Activated CD4-positive, alpha-beta T cell treated with anti-CD3 and anti-CD28 coated beads, Interleukin-2, amount 10 ng/mL, durations not matched to agents 24 days and 14 days (primary cell): ENCODE results near the gene SDC3. TPM values are rescaled to one million over a fixed set of nuclear protein-coding genes. Genes with fewer than 3 reads are reported as not detected.
"Not testable (repeated sequence)": the region's sequence is repeated elsewhere in the genome, so short reads cannot be mapped to it uniquely, and the experiment has no call there.

ENCODE experiments used
- DNase-seq: peaks from one replicate; pipeline ENCODE4 v3.0.0; 2022
- H3K27ac Mint-ChIP-seq: one replicate; pipeline ENCODE4 v1.8.0; 2022; ENCODE audit warnings: mild to moderate bottlenecking, mixed read lengths
- H3K27me3 Mint-ChIP-seq: one replicate; pipeline ENCODE4 v1.8.0; 2022; ENCODE audit warnings: mixed read lengths
- H3K36me3 Mint-ChIP-seq: one replicate; pipeline ENCODE4 v1.8.0; 2022; ENCODE audit warnings: low read depth, mild to moderate bottlenecking, mixed read lengths
- H3K4me1 Mint-ChIP-seq: one replicate; pipeline ENCODE4 v1.8.0; 2021; ENCODE audit warnings: mixed read lengths
- H3K4me3 Mint-ChIP-seq: one replicate; pipeline ENCODE4 v1.8.0; 2022; ENCODE audit warnings: mild to moderate bottlenecking, moderate library complexity, mixed read lengths
- H3K9me3 Mint-ChIP-seq: one replicate; pipeline ENCODE4 v1.8.0; 2021; ENCODE audit warnings: mixed read lengths
- intact Hi-C: fragments of 100-400 bp; cut with micrococcal nuclease; formaldehyde crosslinking; loops from one replicate; pipeline ENCODE4 v1.15.1; 2023
- total RNA-seq: library from RNA; stranded (reverse); gene quantifications from 2 replicates; pipeline ENCODE4 v1.2.3, GENCODE V29; 2022

The SDC3 gene, protein sequence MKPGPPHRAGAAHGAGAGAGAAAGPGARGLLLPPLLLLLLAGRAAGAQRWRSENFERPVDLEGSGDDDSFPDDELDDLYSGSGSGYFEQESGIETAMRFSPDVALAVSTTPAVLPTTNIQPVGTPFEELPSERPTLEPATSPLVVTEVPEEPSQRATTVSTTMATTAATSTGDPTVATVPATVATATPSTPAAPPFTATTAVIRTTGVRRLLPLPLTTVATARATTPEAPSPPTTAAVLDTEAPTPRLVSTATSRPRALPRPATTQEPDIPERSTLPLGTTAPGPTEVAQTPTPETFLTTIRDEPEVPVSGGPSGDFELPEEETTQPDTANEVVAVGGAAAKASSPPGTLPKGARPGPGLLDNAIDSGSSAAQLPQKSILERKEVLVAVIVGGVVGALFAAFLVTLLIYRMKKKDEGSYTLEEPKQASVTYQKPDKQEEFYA
- total RNA-seq, result 0.33 and 0.44 TPM in 2 replicates

GRCh38 chr1:30908696-30909364, at the start of gene SDC3:
Gene SDC3 (minus strand): TSS chr1:30908758. CDS start chr1:30908586, 172 bp downstream.
- DNase-seq, result peak; percentile 72
- Mint-ChIP-seq H3K4me1 (peaks cover 13% of the 10 kb centered on the region), H3K4me3 (peak within 1 kb of the TSS; percentile 81), H3K27ac (peak within 1 kb of the TSS; percentile 72), H3K27me3 (peaks cover 51% of the 10 kb centered on the region), H3K36me3 (peaks cover 2% of the 10 kb centered on the region), H3K9me3 (no peaks in the 10 kb centered on the region)
- intact Hi-C loops, result no loop called here

DNA sequence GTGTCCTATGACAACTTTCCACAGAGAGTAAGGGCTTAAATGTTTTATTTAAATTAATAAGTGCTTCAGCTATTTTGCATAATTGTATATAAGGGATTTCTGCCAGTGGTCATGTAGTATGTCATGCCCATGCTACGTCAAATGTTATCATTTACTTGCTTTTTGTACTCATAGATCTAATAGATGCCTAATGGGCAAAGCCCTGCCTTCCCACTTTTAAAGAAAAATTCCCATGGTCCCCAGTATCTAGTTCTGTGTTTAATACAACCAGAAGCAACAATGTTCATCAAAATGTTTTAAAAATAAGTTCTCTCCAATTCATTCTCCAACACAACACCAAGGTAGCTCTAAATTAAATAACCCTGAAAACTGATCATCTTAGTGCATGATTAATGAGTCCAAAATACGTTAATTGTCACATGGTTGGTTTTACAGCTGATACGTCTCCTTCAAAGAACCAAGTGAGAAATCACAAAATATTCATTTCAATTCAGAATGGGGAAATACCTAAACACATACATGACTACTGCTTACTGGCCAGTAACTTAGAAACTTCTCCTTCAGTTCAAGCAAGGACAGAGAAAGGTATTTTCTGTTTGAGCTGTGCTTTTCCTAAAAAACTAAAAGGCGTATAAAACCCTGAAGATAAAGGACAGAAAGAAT, 49.1 kb upstream of the SDC3 start:
- H3K4me3 Mint-ChIP-seq, result no peak overlapping the region
- intact Hi-C loops, result no loop called here
- H3K9me3 Mint-ChIP-seq, result no peaks in the 10 kb centered on the region
- H3K4me1 Mint-ChIP-seq, result peaks cover 11% of the 10 kb centered on the region
- peaks cover 65% of the 10 kb centered on the region for H3K36me3 Mint-ChIP-seq
- H3K27me3 Mint-ChIP-seq, result no peaks in the 10 kb centered on the region
- no peak for DNase-seq
- H3K27ac Mint-ChIP-seq, result peak overlapping the region; percentile 4

- Mint-ChIP-seq H3K27me3 (no peaks in the 10 kb centered on the region), H3K4me1 (peaks cover 17% of the 10 kb centered on the region), H3K27ac (no peak overlapping the region), H3K4me3 (no peak overlapping the region), H3K36me3 (peaks cover 69% of the 10 kb centered on the region), H3K9me3 (no peaks in the 10 kb centered on the region)
- no peak for DNase-seq
- intact Hi-C loops, result no loop called here
Observed at GRCh38 chr1:30955448-30956015, 47.0 kb upstream of the SDC3 start.

GRCh38 chr1:30953685-30954084, 45.1 kb upstream of the SDC3 start:
- Mint-ChIP-seq H3K27me3 (no peaks in the 10 kb centered on the region), H3K4me1 (peaks cover 17% of the 10 kb centered on the region), H3K36me3 (peaks cover 70% of the 10 kb centered on the region), H3K9me3 (no peaks in the 10 kb centered on the region), H3K27ac (no peak overlapping the region), H3K4me3 (no peak overlapping the region)
- intact Hi-C loops, result no loop called here
- no peak for DNase-seq

- H3K27ac Mint-ChIP-seq, result peak overlapping the region; percentile 15
- peaks cover 10% of the 10 kb centered on the region for H3K4me1 Mint-ChIP-seq
- no peak for DNase-seq
- no peaks in the 10 kb centered on the region for H3K9me3 Mint-ChIP-seq
- H3K36me3 Mint-ChIP-seq, result peaks cover 73% of the 10 kb centered on the region
- intact Hi-C loops, result no loop called here
- H3K4me3 Mint-ChIP-seq, result no peak overlapping the region
- H3K27me3 Mint-ChIP-seq, result no peaks in the 10 kb centered on the region
Observed at GRCh38 chr1:30952098-30952497, 43.5 kb upstream of the SDC3 start.

- Mint-ChIP-seq H3K27me3 (no peaks in the 10 kb centered on the region), H3K4me1 (peaks cover 10% of the 10 kb centered on the region), H3K9me3 (no peaks in the 10 kb centered on the region), H3K4me3 (no peak overlapping the region), H3K27ac (no peak overlapping the region), H3K36me3 (peaks cover 68% of the 10 kb centered on the region)
- DNase-seq, result no peak
- intact Hi-C loops, result no loop called here
Observed at GRCh38 chr1:30950700-30951099, 42.1 kb upstream of the SDC3 start.

- H3K27ac Mint-ChIP-seq, result no peak overlapping the region
- intact Hi-C loops, result no loop called here
- DNase-seq, result no peak
- H3K9me3 Mint-ChIP-seq, result no peaks in the 10 kb centered on the region
- H3K27me3 Mint-ChIP-seq, result no peaks in the 10 kb centered on the region
- H3K4me3 Mint-ChIP-seq, result no peak overlapping the region
- peaks cover 74% of the 10 kb centered on the region for H3K36me3 Mint-ChIP-seq
- peaks cover 10% of the 10 kb centered on the region for H3K4me1 Mint-ChIP-seq
Observed at GRCh38 chr1:30950053-30950452, 41.5 kb upstream of the SDC3 start.

- intact Hi-C loops, H3K27ac Mint-ChIP-seq, H3K4me3 Mint-ChIP-seq, H3K9me3 Mint-ChIP-seq, H3K27me3 Mint-ChIP-seq, DNase-seq: not testable (repeated sequence)
- Mint-ChIP-seq H3K4me1 (peaks cover 10% of the 10 kb centered on the region), H3K36me3 (peaks cover 71% of the 10 kb centered on the region)
Observed at GRCh38 chr1:30949487-30949838, 40.9 kb upstream of the SDC3 start.

DNA sequence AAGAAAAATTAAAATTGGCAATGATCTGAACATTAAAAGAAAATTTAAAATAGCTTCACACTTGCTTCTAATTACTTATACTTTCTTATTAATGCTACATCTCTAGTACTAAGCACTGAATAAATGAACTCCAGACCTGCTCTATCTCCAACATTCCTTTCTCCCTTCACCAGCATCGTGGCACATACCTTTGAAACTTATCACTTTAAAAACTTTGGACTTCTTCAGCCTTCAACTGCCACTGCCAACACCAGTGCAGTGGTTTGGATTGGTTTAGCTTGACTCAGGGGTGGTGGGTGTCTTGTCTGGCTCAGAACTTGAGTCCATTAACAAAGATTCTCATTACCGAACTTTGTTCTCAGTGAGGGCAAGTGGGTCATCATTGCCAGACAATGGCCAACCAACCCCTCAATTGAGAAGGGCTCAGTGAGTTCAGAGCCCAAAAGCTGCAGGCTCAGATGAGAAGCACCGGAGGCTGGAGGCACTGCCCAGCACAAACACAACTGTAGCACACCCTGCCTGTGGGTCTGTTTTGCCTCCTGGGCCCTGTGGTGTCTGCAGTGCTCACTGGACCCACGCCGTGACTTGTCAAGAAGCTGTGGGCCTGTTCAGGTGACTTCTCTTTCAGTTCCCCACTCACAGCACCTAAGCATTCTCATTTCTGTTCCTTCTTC, 40.4 kb upstream of the SDC3 start:
- H3K27ac Mint-ChIP-seq, H3K27me3 Mint-ChIP-seq, H3K9me3 Mint-ChIP-seq, intact Hi-C loops, DNase-seq, H3K4me3 Mint-ChIP-seq: not testable (repeated sequence)
- H3K36me3 Mint-ChIP-seq, result peaks cover 70% of the 10 kb centered on the region
- peaks cover 10% of the 10 kb centered on the region for H3K4me1 Mint-ChIP-seq

GRCh38 chr1:30948278-30948677, 39.7 kb upstream of the SDC3 start:
- Mint-ChIP-seq H3K4me1 (peaks cover 10% of the 10 kb centered on the region), H3K4me3 (no peak overlapping the region), H3K9me3 (no peaks in the 10 kb centered on the region), H3K27ac (no peak overlapping the region), H3K27me3 (no peaks in the 10 kb centered on the region), H3K36me3 (peaks cover 69% of the 10 kb centered on the region)
- DNase-seq, result no peak
- intact Hi-C loops, result no loop called here

GRCh38 chr1:30947212-30947611, 38.7 kb upstream of the SDC3 start:
- Mint-ChIP-seq H3K27ac (no peak overlapping the region), H3K36me3 (peaks cover 68% of the 10 kb centered on the region), H3K4me3 (no peak overlapping the region), H3K27me3 (no peaks in the 10 kb centered on the region), H3K9me3 (no peaks in the 10 kb centered on the region), H3K4me1 (peaks cover 4% of the 10 kb centered on the region)
- no peak for DNase-seq
- intact Hi-C loops, result no loop called here

GRCh38 chr1:30942326-30942963, 33.9 kb upstream of the SDC3 start:
- H3K36me3 Mint-ChIP-seq, result peaks cover 53% of the 10 kb centered on the region
- no peaks in the 10 kb centered on the region for H3K9me3 Mint-ChIP-seq
- no peak overlapping the region for H3K4me3 Mint-ChIP-seq
- no peaks in the 10 kb centered on the region for H3K4me1 Mint-ChIP-seq
- no peaks in the 10 kb centered on the region for H3K27me3 Mint-ChIP-seq
- no peak for DNase-seq
- no peak overlapping the region for H3K27ac Mint-ChIP-seq
- intact Hi-C loops, result no loop called here

GRCh38 chr1:30940541-30940940, 32.0 kb upstream of the SDC3 start:
- intact Hi-C loops, result no loop called here
- Mint-ChIP-seq H3K27me3 (no peaks in the 10 kb centered on the region), H3K27ac (no peak overlapping the region), H3K4me1 (no peaks in the 10 kb centered on the region), H3K9me3 (no peaks in the 10 kb centered on the region), H3K36me3 (peaks cover 58% of the 10 kb centered on the region), H3K4me3 (no peak overlapping the region)
- DNase-seq, result no peak
